Endothelial cell (in vitro differentiated cells): Measurements from ENCODE around the gene PARD3. TPM values are rescaled to one million over a fixed set of nuclear protein-coding genes. Genes with fewer than 3 reads are reported as not detected.

Experiments
- DNase-seq: peaks from one replicate; pipeline ENCODE4 v3.0.0; 2021; ENCODE audit warnings: low spot score
- H3K27ac Mint-ChIP-seq: one replicate; pipeline ENCODE4 v1.8.0; 2021; ENCODE audit warnings: mixed read lengths, inconsistent platforms; ENCODE audit not compliant: unreplicated experiment
- H3K27me3 Mint-ChIP-seq: one replicate; pipeline ENCODE4 v1.8.0; 2021; ENCODE audit warnings: mild to moderate bottlenecking, moderate library complexity, mixed read lengths, inconsistent platforms; ENCODE audit not compliant: unreplicated experiment
- H3K36me3 Mint-ChIP-seq: one replicate; pipeline ENCODE4 v1.8.0; 2021; ENCODE audit warnings: mild to moderate bottlenecking, low read depth, mixed read lengths, inconsistent platforms; ENCODE audit not compliant: unreplicated experiment
- H3K4me1 Mint-ChIP-seq: one replicate; pipeline ENCODE4 v1.8.0; 2021; ENCODE audit warnings: mild to moderate bottlenecking, mixed read lengths, inconsistent platforms; ENCODE audit not compliant: unreplicated experiment
- H3K4me3 Mint-ChIP-seq: one replicate; pipeline ENCODE4 v1.8.0; 2021; ENCODE audit warnings: mild to moderate bottlenecking, mixed read lengths, inconsistent platforms; ENCODE audit not compliant: unreplicated experiment
- H3K9me3 Mint-ChIP-seq: one replicate; pipeline ENCODE4 v1.8.0; 2021; ENCODE audit warnings: mixed read lengths, inconsistent platforms; ENCODE audit not compliant: unreplicated experiment
- CTCF ChIP-seq: fragments of 200-600 bp; sonication (generic); IDR thresholded peaks from one replicate; pipeline ENCODE4 v1.5.0; 2021; ENCODE audit warnings: antibody characterized with exemption; ENCODE audit not compliant: unreplicated experiment
- total RNA-seq: library from RNA; stranded (reverse); fragmentation: NEBNext Ultra II Directional; extraction: Animal tissue kit (Norgen Biotek cat#: 25700); gene quantifications from one replicate; pipeline ENCODE4 v1.2.1, GENCODE V29; 2021; ENCODE audit not compliant: unreplicated experiment

The PARD3 gene
- total RNA-seq, 1 donor from 2014 or later = 35.2 TPM

GRCh38 chr10:34609287-34609940, 205.7 kb downstream of the PARD3 start:
- H3K36me3 Mint-ChIP-seq = no peaks in the 10 kb centered on the region
- no peak for TF ChIP-seq CTCF
- no peak overlapping the region for H3K27ac Mint-ChIP-seq
- H3K9me3 Mint-ChIP-seq = no peaks in the 10 kb centered on the region
- no peak overlapping the region for H3K4me3 Mint-ChIP-seq
- no peaks in the 10 kb centered on the region for H3K27me3 Mint-ChIP-seq
- peaks cover 9% of the 10 kb centered on the region for H3K4me1 Mint-ChIP-seq
- no peak for DNase-seq

GRCh38 chr10:34607894-34608293, 207.2 kb downstream of the PARD3 start:
- H3K27ac Mint-ChIP-seq = no peak overlapping the region
- no peak for TF ChIP-seq CTCF
- no peaks in the 10 kb centered on the region for H3K4me1 Mint-ChIP-seq
- H3K9me3 Mint-ChIP-seq = no peaks in the 10 kb centered on the region
- H3K4me3 Mint-ChIP-seq = no peak overlapping the region
- no peaks in the 10 kb centered on the region for H3K27me3 Mint-ChIP-seq
- H3K36me3 Mint-ChIP-seq = no peaks in the 10 kb centered on the region
- no peak for DNase-seq

GRCh38 chr10:34606890-34607289, 208.2 kb downstream of the PARD3 start:
- Mint-ChIP-seq H3K27me3 (no peaks in the 10 kb centered on the region), H3K9me3 (no peaks in the 10 kb centered on the region), H3K4me1 (no peaks in the 10 kb centered on the region), H3K27ac (no peak overlapping the region), H3K4me3 (no peak overlapping the region), H3K36me3 (no peaks in the 10 kb centered on the region)
- DNase-seq = no peak
- no peak for TF ChIP-seq CTCF

- Mint-ChIP-seq H3K4me3 (no peak overlapping the region), H3K27me3 (no peaks in the 10 kb centered on the region), H3K9me3 (no peaks in the 10 kb centered on the region), H3K4me1 (no peaks in the 10 kb centered on the region), H3K36me3 (no peaks in the 10 kb centered on the region), H3K27ac (no peak overlapping the region)
- no peak for DNase-seq
- TF ChIP-seq CTCF = no peak
Measured at GRCh38 chr10:34602478-34602877, 212.6 kb downstream of the PARD3 start.

GRCh38 chr10:34601691-34602090, 213.4 kb downstream of the PARD3 start:
- Mint-ChIP-seq H3K9me3 (no peaks in the 10 kb centered on the region), H3K4me3 (no peak overlapping the region), H3K4me1 (no peaks in the 10 kb centered on the region), H3K27ac (no peak overlapping the region), H3K27me3 (no peaks in the 10 kb centered on the region), H3K36me3 (no peaks in the 10 kb centered on the region)
- DNase-seq = no peak
- no peak for TF ChIP-seq CTCF
